ENCODE measurements around the gene FBXO5.
"Not testable (repeated sequence)": the region's sequence is repeated elsewhere in the genome, so short reads cannot be mapped to it uniquely, and the experiment has no call there.

Gene FBXO5

GRCh38 chr6:152982904-152983636, at the start of gene FBXO5:
TSS of gene FBXO5 (minus strand) at chr6:152983041. CDS start at chr6:152982959, 82 bp downstream.
- peak; percentile 96 for DNase-seq

- no peak for DNase-seq
Observed at GRCh38 chr6:153032255-153032882, 49.5 kb upstream of the FBXO5 start.

GRCh38 chr6:153031335-153031955, 48.6 kb upstream of the FBXO5 start:
- DNase-seq: no peak

GRCh38 chr6:153028963-153029362, 46.1 kb upstream of the FBXO5 start:
- no peak for DNase-seq

GRCh38 chr6:153028286-153028685, 45.4 kb upstream of the FBXO5 start:
- DNase-seq: no peak

DNA sequence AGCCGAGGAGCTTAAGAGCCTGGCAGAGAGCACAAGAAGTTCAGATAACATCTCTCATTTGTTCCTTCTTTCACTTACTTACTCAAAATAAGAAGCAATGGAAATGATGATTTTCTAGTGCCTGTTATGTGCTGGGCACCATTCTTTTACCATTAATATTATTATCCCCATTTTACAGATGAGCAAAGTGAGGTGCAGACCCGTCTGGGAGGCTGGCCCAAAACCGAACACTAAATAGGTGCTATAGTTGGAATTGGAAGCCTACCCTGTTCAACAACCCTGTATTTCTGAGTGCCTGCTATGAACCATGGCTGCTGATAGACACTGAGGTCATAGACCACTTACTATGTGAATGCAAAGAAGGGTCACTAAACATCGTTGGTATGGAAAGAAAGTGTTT, 44.6 kb upstream of the FBXO5 start:
- no peak for DNase-seq

DNA sequence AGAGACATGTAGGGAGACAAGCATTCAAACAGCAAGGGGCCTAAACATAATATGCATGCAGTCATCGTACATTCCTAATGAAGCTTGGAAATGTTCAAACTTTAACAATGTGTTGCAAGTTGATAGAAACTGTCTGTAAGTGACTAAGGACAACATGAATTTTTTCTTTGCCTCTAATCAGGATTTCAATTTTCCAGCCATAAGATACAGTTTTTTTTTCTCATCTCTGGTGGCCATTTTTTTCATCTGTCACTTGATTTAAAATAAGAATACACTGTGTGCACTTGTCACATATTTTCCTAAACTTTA, 41.8 kb upstream of the FBXO5 start:
- DNase-seq: no peak

GRCh38 chr6:153023977-153024708, 41.3 kb upstream of the FBXO5 start:
- peak; percentile 55 for DNase-seq

- no peak for DNase-seq
Observed at GRCh38 chr6:153018355-153018754, 35.5 kb upstream of the FBXO5 start.

GRCh38 chr6:153016846-153017245, 34.0 kb upstream of the FBXO5 start:
- DNase-seq: no peak

GRCh38 chr6:153015094-153015640, 32.3 kb upstream of the FBXO5 start:
- no peak for DNase-seq

- DNase-seq: no peak
Observed at GRCh38 chr6:153013438-153013837, 30.6 kb upstream of the FBXO5 start.

DNA sequence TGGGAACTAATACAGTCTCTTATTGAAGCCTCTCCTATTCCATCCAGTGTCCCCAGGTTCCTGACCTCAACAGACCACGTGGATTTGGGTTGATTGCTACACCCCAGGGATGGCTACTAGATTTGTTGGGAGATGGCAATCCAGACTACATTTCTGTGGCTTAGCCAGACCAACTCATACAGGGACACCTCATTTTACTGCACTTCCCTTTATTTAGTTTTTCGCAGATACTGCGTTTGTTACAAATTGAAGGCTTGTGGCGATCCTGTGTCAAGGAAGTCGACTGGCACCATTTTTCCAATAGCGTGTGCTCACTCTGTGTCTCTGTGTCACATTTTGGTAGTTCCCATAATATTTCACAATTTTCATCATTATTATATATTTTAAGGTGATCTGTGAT, 30.0 kb upstream of the FBXO5 start:
- no peak for DNase-seq

GRCh38 chr6:153003366-153003690, 20.5 kb upstream of the FBXO5 start:
- DNase-seq: no peak

- DNase-seq: peak; percentile 90
Observed at GRCh38 chr6:153002613-153003365, 19.9 kb upstream of the FBXO5 start, which contains the start of gene MTRF1L. TSS of gene MTRF1L (minus strand) at chr6:153002709. CDS start at chr6:153002685, 24 bp downstream.

- peak; percentile 59 for DNase-seq
Observed at GRCh38 chr6:153001767-153002612, 19.1 kb upstream of the FBXO5 start.

DNA sequence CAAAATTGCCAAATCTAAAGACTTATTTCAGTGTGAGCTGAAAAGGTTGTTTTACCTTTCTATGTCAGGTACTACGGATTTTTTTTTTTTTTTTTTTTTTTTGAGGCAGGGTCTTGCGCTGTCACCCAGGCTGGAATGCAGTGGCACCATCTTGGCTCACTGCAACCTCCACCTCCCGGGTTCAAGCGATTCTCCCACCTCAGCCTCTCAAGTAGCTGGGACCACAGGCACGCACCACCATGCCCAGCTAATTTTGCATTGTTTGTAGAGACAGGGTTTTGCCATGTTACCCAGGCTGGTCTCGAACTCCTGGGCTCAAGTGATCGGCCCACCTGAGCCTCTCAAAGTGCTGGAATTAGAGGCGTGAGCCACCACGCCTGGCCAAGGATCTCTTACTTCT, 17.9 kb upstream of the FBXO5 start:
- not testable (repeated sequence) for DNase-seq

- no peak for DNase-seq
Observed at GRCh38 chr6:153000243-153000642, 17.4 kb upstream of the FBXO5 start.

- not testable (repeated sequence) for DNase-seq
Observed at GRCh38 chr6:152999538-152999937, 16.7 kb upstream of the FBXO5 start.

DNA sequence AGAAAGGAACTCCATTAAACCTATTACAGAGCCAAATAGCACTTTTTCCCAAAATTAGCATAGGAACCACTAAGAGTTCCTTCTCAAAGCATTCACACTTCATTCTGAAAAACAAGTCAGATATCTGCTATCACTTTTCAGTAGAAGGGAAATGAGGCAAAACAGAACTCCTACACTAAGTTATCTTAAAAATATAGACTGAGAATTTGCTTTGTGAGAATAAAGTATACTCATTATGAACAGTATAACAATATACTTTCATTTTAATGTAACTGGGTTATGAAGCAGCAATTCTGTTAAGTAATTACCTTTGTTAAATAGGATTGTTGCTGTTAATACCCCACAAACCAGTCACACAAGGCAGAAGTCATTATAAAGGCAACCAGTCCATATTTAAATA, 11.0 kb upstream of the FBXO5 start:
- DNase-seq: no peak

- no peak for DNase-seq
Observed at GRCh38 chr6:152993431-152993830, 10.6 kb upstream of the FBXO5 start.

DNA sequence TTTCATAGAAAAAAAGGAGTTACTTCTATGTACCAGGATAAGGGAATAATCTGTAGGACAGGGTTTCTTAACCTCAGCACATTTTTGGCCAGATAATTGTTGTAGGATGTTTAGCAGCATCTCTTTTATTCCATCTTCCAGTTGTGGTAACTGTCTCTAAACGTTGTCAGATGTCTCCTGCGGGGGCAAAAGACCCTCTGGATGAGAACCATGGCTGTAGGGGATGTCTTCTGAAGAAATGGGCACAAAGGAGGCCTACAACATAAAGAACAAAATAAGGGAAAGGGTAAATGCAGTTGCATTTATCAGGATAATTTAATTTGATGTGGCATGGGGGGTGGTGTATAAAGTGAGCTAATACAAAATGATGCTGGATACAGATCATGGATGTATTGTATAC, 4.1 kb upstream of the FBXO5 start:
- no peak for DNase-seq
